H1 (cell line): ENCODE data around the gene TEX2. TPM values are rescaled to one million over a fixed set of nuclear protein-coding genes. Genes with fewer than 3 reads are reported as not detected.
A peak's percentile ranks its signal among the peaks of the same experiment; 100 is the strongest.

Source experiments
- BACH1 ChIP-seq: IDR thresholded peaks from 2 replicates; pipeline ENCODE4 v1.6.1; 2012; ENCODE audit warnings: low read length, improper control_type of control experiment
- CEBPB ChIP-seq: IDR thresholded peaks from 2 replicates; pipeline ENCODE4 v1.6.1; 2012; ENCODE audit warnings: low read depth, low read length
- CHD7 ChIP-seq: fragments of 300-600 bp; sonication (generic); IDR thresholded peaks from 2 replicates; pipeline ENCODE4 v1.7.1; 2012; ENCODE audit warnings: low read length, moderate library complexity, mild to moderate bottlenecking, inconsistent platforms; ENCODE audit not compliant: insufficient replicate concordance
- EZH2 ChIP-seq: fragments of 200-600 bp; sonication (generic); IDR thresholded peaks from 2 replicates; pipeline ENCODE4 v1.7.1; 2012; ENCODE audit warnings: low read depth, mild to moderate bottlenecking, moderate library complexity, low read length, inconsistent platforms; ENCODE audit not compliant: severe bottlenecking
- GTF2F1 ChIP-seq: IDR thresholded peaks from 2 replicates; pipeline ENCODE4 v1.6.1; 2012; ENCODE audit warnings: low read depth, low read length, improper control_type of control experiment, borderline replicate concordance
- JUND ChIP-seq: IDR thresholded peaks from 2 replicates; pipeline ENCODE4 v1.6.1; 2011; ENCODE audit warnings: mild to moderate bottlenecking, improper control_type of control experiment, low read length
- MAFK ChIP-seq: IDR thresholded peaks from 2 replicates; pipeline ENCODE4 v1.6.1; 2012; ENCODE audit warnings: low read depth, mild to moderate bottlenecking, improper control_type of control experiment, low read length
- POLR2A ChIP-seq, 2 experiments: IDR thresholded peaks; 1 replicate in 1 of 2; 2 replicates in 1 of 2; pipeline ENCODE4 v1.6.1; 2011; ENCODE audit warnings: low read depth in 2 of 2, low read length in 2 of 2, mild to moderate bottlenecking in 2 of 2; ENCODE audit errors: control extremely low read depth in 1 of 2
- RFX5 ChIP-seq: IDR thresholded peaks from 2 replicates; pipeline ENCODE4 v1.6.1; 2011; ENCODE audit warnings: low read depth, low read length, improper control_type of control experiment, borderline replicate concordance
- SIX5 ChIP-seq: IDR thresholded peaks from 2 replicates; pipeline ENCODE4 v1.6.1; 2011; ENCODE audit warnings: mild to moderate bottlenecking, low read depth, low read length
- TBP ChIP-seq: IDR thresholded peaks from 2 replicates; pipeline ENCODE4 v1.6.1; 2011; ENCODE audit warnings: low read depth, low read length, improper control_type of control experiment
- polyA plus RNA-seq, 7 experiments: library from polyadenylated mRNA; depleted of rRNA in 3 of 7; stranded (reverse) in 5 of 7; unstranded in 2 of 7; fragments of >200 nt in 5 of 7; fragments of 200-250 nt in 2 of 7; gene quantifications; 1 replicate in 5 of 7; 2 replicates in 1 of 7; 4 replicates in 1 of 7; pipeline versions ENCODE4 v1.2.1 to v1.2.3, GENCODE V29; 2011 to 2013; ENCODE audit warnings: missing spikeins in 2 of 7, mixed read lengths in 2 of 7
- total RNA-seq: library from RNA; stranded (reverse); fragmentation: NEBNext Ultra II Directional; extraction: Animal tissue kit (Norgen Biotek cat#: 25700); gene quantifications from 2 replicates; pipeline ENCODE4 v1.2.1, GENCODE V29; 2021

The TEX2 gene
- total and polyA plus RNA-seq, 2 of the 8 experiments (the other 6 are each of a cell fraction or from before 2014, with no cell fraction given) = 6.1 to 15.6 TPM

DNA sequence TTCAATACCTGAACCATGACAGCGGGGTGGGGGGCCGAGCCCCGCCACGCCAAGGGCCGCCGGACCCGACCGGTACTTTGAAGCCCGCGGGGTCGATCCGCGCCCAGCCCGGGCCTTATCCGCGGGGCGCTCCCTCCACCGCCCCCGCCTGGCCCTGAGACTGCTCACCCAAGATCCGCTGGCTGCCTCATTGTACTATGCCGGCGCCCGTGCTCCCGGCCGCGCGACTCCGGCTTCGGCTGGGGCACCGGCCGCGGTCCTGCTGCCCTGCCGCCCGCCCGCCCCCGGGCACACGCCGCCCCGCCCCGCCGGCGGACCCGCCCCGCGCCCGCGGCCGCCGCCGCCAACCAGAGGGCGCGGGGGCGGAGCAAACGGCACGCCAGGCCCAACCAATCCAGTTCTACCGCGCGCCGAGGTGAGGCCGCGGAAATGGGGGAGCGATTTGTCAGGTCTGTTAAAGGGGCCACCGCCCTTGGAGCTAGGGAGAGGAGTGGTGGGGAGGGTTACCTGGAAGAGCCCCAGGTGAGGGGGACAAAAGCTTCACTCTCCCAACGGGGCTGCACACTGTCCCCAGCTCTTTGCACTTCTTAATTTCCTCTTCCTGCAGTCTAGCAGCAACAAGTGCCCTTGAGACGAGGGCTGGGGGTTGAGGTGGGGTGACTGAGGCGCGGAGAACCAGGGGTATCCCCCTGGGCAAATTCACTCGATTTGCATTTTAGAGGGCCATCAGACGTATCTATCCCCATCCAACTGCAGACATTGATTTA lies at the start of gene TEX2 (continued):
- TF ChIP-seq TBP = peak; percentile 41; the same call in 1 of the 2 replicates
- TF ChIP-seq POLR2A (IDR thresholded peaks at IDR 0.05; ENCODE audit: control extremely low read depth in 1 of 2, low read depth in 2 of 2, low read length in 2 of 2) = peak; percentile 75 to 78
- TF ChIP-seq EZH2 = no peak
- TF ChIP-seq MAFK = no peak
- TF ChIP-seq GTF2F1 = no peak
- TF ChIP-seq RFX5 = no peak
- TF ChIP-seq CHD7 = no peak
- peak; percentile 46; the same call in 1 of the 2 replicates for TF ChIP-seq JUND
- no peak for TF ChIP-seq SIX5
- no peak for TF ChIP-seq CEBPB
- TF ChIP-seq BACH1 = no peak
